Trophoblast cell (in vitro differentiated cells and primary cell): ENCODE measurements around the gene TBC1D2.

Source experiments
- DNase-seq, 2 donors: peaks; one replicate each; pipeline ENCODE4 v3.0.0-alpha.2; 2016
- H2AFZ ChIP-seq: 2 replicates; pipeline ENCODE4 v1.6.1; 2013; ENCODE audit warnings: low read length, moderate library complexity, mild to moderate bottlenecking; ENCODE audit not compliant: insufficient read depth, poor library complexity
- H2AK5ac ChIP-seq: 2 replicates; pipeline ENCODE4 v1.6.1; 2013; ENCODE audit warnings: mild to moderate bottlenecking, low read length
- H2BK120ac ChIP-seq: 2 replicates; pipeline ENCODE4 v1.6.1; 2013; ENCODE audit warnings: low read length, mild to moderate bottlenecking, moderate library complexity; ENCODE audit not compliant: insufficient read depth, poor library complexity
- H2BK12ac ChIP-seq: 2 replicates; pipeline ENCODE4 v1.6.1; 2013; ENCODE audit warnings: mild to moderate bottlenecking, low read length, moderate library complexity
- H2BK5ac ChIP-seq: 2 replicates; pipeline ENCODE4 v1.6.1; 2013; ENCODE audit warnings: low read length, low read depth, moderate library complexity, mild to moderate bottlenecking; ENCODE audit not compliant: poor library complexity
- H3K14ac ChIP-seq: 2 replicates; pipeline ENCODE4 v1.6.1; 2013; ENCODE audit warnings: mild to moderate bottlenecking, low read length
- H3K18ac ChIP-seq: 2 replicates; pipeline ENCODE4 v1.6.1; 2013; ENCODE audit warnings: mild to moderate bottlenecking, low read length
- H3K23ac ChIP-seq: 2 replicates; pipeline ENCODE4 v1.6.1; 2013; ENCODE audit warnings: low read length
- H3K27ac ChIP-seq: 2 replicates; pipeline ENCODE4 v1.5.1; 2013; ENCODE audit warnings: low read depth, mild to moderate bottlenecking, inconsistent platforms, low read length, moderate library complexity
- H3K27me3 ChIP-seq: 2 replicates; pipeline ENCODE4 v1.6.1; 2013; ENCODE audit warnings: inconsistent platforms, mild to moderate bottlenecking, low read length, moderate library complexity; ENCODE audit not compliant: insufficient read depth
- H3K36me3 ChIP-seq, 2 experiments: 1 replicate in 1 of 2; 2 replicates in 1 of 2; pipeline ENCODE4 v1.6.1; 2013; ENCODE audit warnings: low read length in 2 of 2, mild to moderate bottlenecking in 2 of 2, moderate library complexity in 1 of 2; ENCODE audit not compliant: insufficient read depth in 2 of 2, control insufficient read depth in 1 of 2
- H3K4ac ChIP-seq: 2 replicates; pipeline ENCODE4 v1.6.1; 2013; ENCODE audit warnings: low read depth, mild to moderate bottlenecking, low read length, moderate library complexity
- H3K4me1 ChIP-seq, 2 experiments: 1 replicate in 1 of 2; 2 replicates in 1 of 2; pipeline ENCODE4 v1.6.1; 2013; ENCODE audit warnings: low read length in 2 of 2, mild to moderate bottlenecking in 2 of 2, moderate library complexity in 1 of 2; ENCODE audit not compliant: insufficient read depth in 2 of 2, control insufficient read depth in 1 of 2
- H3K4me2 ChIP-seq: 2 replicates; pipeline ENCODE4 v1.6.1; 2013; ENCODE audit warnings: inconsistent platforms, mild to moderate bottlenecking, low read length, moderate library complexity
- H3K4me3 ChIP-seq: 2 replicates; pipeline ENCODE4 v1.5.1; 2013; ENCODE audit warnings: mild to moderate bottlenecking, low read depth, low read length, inconsistent platforms
- H3K79me1 ChIP-seq: one replicate; pipeline ENCODE4 v1.6.1; 2013; ENCODE audit warnings: low read length
- H3K79me2 ChIP-seq: 2 replicates; pipeline ENCODE4 v1.6.1; 2013; ENCODE audit warnings: low read length, mild to moderate bottlenecking; ENCODE audit not compliant: control insufficient read depth, insufficient read depth, poor library complexity
- H3K9ac ChIP-seq: 2 replicates; pipeline ENCODE4 v1.6.1; 2013; ENCODE audit warnings: mild to moderate bottlenecking, low read length
- H3K9me3 ChIP-seq: 2 replicates; pipeline ENCODE4 v1.6.1; 2013; ENCODE audit warnings: low read depth, mild to moderate bottlenecking, control low read depth, inconsistent platforms, low read length; ENCODE audit not compliant: insufficient read depth
- H4K12ac ChIP-seq: 2 replicates; pipeline ENCODE4 v1.6.1; 2013; ENCODE audit warnings: low read depth, mild to moderate bottlenecking, low read length, moderate library complexity
- H4K8ac ChIP-seq: 2 replicates; pipeline ENCODE4 v1.6.1; 2013; ENCODE audit warnings: low read depth, mild to moderate bottlenecking, low read length, moderate library complexity
- H4K91ac ChIP-seq: one replicate; pipeline ENCODE4 v1.6.1; 2013; ENCODE audit warnings: low read depth, mild to moderate bottlenecking, low read length, moderate library complexity
- WGBS: extraction: QIAGEN DNeasy Blood & Tissue Kit; methylation state at CpG from one replicate; pipeline ENCODE4 v1.1.7; 2013; ENCODE audit warnings: missing lambda C conversion rate; ENCODE audit not compliant: insufficient read length, insufficient coverage; ENCODE audit errors: extremely low coverage; 5-methylcytosine and 5-hydroxymethylcytosine counted together

The TBC1D2 gene

GRCh38 chr9:98168941-98169488 lies 86.4 kb downstream of the TBC1D2 start:
- H3K79me1 ChIP-seq = peaks cover 4% of the 10 kb centered on the region
- H3K4ac ChIP-seq = no peak overlapping the region
- H2BK12ac ChIP-seq = no peak overlapping the region
- H3K23ac ChIP-seq = no peak overlapping the region
- H3K9me3 ChIP-seq = no peaks in the 10 kb centered on the region
- H2BK120ac ChIP-seq = no peak overlapping the region
- no peaks in the 10 kb centered on the region for H3K36me3 ChIP-seq
- H3K4me2 ChIP-seq = no peak overlapping the region
- no peak overlapping the region for H4K91ac ChIP-seq
- no peak overlapping the region for H3K9ac ChIP-seq
- no peak overlapping the region for H2AK5ac ChIP-seq
- H3K18ac ChIP-seq = no peak overlapping the region
- H3K14ac ChIP-seq = no peak overlapping the region
- H3K79me2 ChIP-seq = peaks cover 10% of the 10 kb centered on the region
- no peak for DNase-seq
- no peak overlapping the region for H3K27ac ChIP-seq
- H2BK5ac ChIP-seq = no peak overlapping the region
- peaks cover 20 to 26% of the 10 kb centered on the region in 2 experiments for H3K4me1 ChIP-seq
- no peaks in the 10 kb centered on the region for H3K27me3 ChIP-seq
- no peak overlapping the region for H4K12ac ChIP-seq
- no peak overlapping the region for H3K4me3 ChIP-seq
- WGBS = no CpG with 5 or more reads among the region's 15 CpGs
- H4K8ac ChIP-seq = no peak overlapping the region
- H2AFZ ChIP-seq = no peak overlapping the region

DNA sequence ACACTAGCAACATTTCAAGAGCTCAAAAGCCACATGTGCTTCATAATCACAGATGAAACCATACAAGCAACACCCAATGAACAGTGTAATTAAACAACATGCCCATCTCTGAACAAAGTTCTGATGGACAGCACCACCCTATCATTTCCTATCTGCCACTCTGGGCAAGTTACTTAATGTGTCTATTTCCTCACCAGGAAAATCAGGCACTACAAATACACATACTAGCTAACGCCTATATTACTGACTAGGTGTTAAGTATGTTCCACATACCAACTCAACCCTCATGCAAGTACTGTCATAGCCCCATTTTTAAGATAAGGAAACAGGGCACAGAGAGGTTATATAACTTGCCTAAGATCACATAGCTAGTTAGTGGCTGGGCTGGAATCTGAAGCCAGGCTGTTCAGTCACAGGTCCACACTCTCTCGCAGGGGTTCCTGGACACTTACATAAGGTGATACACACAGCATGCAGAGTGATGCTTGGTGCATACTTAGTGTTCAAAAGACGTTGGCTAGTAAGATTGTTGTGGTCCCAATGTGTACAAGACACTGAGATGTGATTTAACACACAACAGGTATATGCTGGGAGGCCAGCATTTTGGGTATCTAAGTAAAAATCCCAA lies 87.2 kb downstream of the TBC1D2 start:
- peak overlapping the region; percentile 33 for H3K4ac ChIP-seq
- H3K4me1 ChIP-seq = peaks cover 20 to 26% of the 10 kb centered on the region in 2 experiments
- H2AFZ ChIP-seq = no peak overlapping the region
- no CpG with 5 or more reads among the region's 3 CpGs for WGBS
- no peaks in the 10 kb centered on the region for H3K36me3 ChIP-seq
- H3K14ac ChIP-seq = no peak overlapping the region
- H2BK5ac ChIP-seq = no peak overlapping the region
- H3K27me3 ChIP-seq = no peaks in the 10 kb centered on the region
- H3K79me2 ChIP-seq = peaks cover 10% of the 10 kb centered on the region
- no peak overlapping the region for H2BK120ac ChIP-seq
- H3K27ac ChIP-seq = no peak overlapping the region
- no peak overlapping the region for H4K8ac ChIP-seq
- H2BK12ac ChIP-seq = no peak overlapping the region
- peaks cover 2% of the 10 kb centered on the region for H3K79me1 ChIP-seq
- H2AK5ac ChIP-seq = no peak overlapping the region
- no peak overlapping the region for H3K9ac ChIP-seq
- no peaks in the 10 kb centered on the region for H3K9me3 ChIP-seq
- H3K23ac ChIP-seq = no peak overlapping the region
- no peak overlapping the region for H3K18ac ChIP-seq
- no peak overlapping the region for H4K91ac ChIP-seq
- H3K4me2 ChIP-seq = no peak overlapping the region
- no peak overlapping the region for H3K4me3 ChIP-seq
- peak in 1 of 2 donors; percentile 44 for DNase-seq
- no peak overlapping the region for H4K12ac ChIP-seq

DNA sequence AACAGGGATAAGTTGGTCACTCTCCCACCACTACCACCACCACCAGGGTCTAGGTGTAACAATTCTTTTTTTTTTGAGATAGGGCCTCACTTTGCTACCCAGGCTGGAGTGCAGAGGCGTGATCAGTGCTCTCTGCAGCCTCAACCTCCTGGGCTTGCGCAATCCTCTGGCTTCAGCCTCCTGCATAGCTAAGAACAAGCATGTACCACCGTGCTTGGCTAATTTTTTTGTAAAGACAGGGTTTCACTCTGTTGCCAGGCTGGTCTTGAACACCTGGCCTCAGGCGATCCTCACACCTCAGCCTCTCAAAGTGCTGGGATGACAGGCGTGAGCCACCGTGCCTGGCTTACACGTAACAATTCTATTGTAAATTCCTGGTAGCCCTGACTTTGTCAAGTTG lies 90.5 kb downstream of the TBC1D2 start:
- H3K4me1 ChIP-seq = peaks cover 6 to 8% of the 10 kb centered on the region in 2 experiments
- peaks cover 3% of the 10 kb centered on the region for H3K79me2 ChIP-seq
- peak overlapping the region; percentile 41 for H3K4ac ChIP-seq
- no peak overlapping the region for H2AFZ ChIP-seq
- no peaks in the 10 kb centered on the region for H3K9me3 ChIP-seq
- no peak overlapping the region for H2BK120ac ChIP-seq
- no peak overlapping the region for H3K23ac ChIP-seq
- no peak overlapping the region for H4K12ac ChIP-seq
- no peak overlapping the region for H3K27ac ChIP-seq
- H3K18ac ChIP-seq = no peak overlapping the region
- H3K4me3 ChIP-seq = no peak overlapping the region
- H2AK5ac ChIP-seq = no peak overlapping the region
- H3K79me1 ChIP-seq = peaks cover 2% of the 10 kb centered on the region
- H3K14ac ChIP-seq = no peak overlapping the region
- H2BK5ac ChIP-seq = no peak overlapping the region
- WGBS = no CpG with 5 or more reads among the region's 7 CpGs
- no peak overlapping the region for H3K9ac ChIP-seq
- H3K4me2 ChIP-seq = no peak overlapping the region
- H4K8ac ChIP-seq = no peak overlapping the region
- no peak overlapping the region for H4K91ac ChIP-seq
- peaks cover 0 to 4% of the 10 kb centered on the region in 2 experiments for H3K36me3 ChIP-seq
- DNase-seq = peak; percentile 32 to 87
- H3K27me3 ChIP-seq = no peaks in the 10 kb centered on the region
- no peak overlapping the region for H2BK12ac ChIP-seq

GRCh38 chr9:98162613-98163012 lies 92.8 kb downstream of the TBC1D2 start:
- no CpG with 5 or more reads among the region's 12 CpGs for WGBS
- H3K23ac ChIP-seq = peak overlapping the region; percentile 55
- DNase-seq = no peak

More at GRCh38 chr9:98162613-98163012, 92.8 kb downstream of the TBC1D2 start:
- Histone ChIP-seq H4K12ac (no peak overlapping the region), H3K4me1 (peaks cover 3 to 5% of the 10 kb centered on the region in 2 experiments), H3K79me1 (no peaks in the 10 kb centered on the region), H4K91ac (no peak overlapping the region), H3K4me3 (no peak overlapping the region), H2BK12ac (no peak overlapping the region), H3K36me3 (peaks cover 1 to 7% of the 10 kb centered on the region in 2 experiments), H3K27ac (no peak overlapping the region), H3K9me3 (no peaks in the 10 kb centered on the region), H3K4me2 (no peak overlapping the region), H3K27me3 (no peaks in the 10 kb centered on the region), H3K14ac (no peak overlapping the region), H4K8ac (no peak overlapping the region), H2BK120ac (no peak overlapping the region), H3K4ac (peak overlapping the region; percentile 9), H3K79me2 (peaks cover 6% of the 10 kb centered on the region), H2AK5ac (no peak overlapping the region), H3K9ac (no peak overlapping the region), H2BK5ac (no peak overlapping the region), H2AFZ (no peak overlapping the region), H3K18ac (no peak overlapping the region)
